Mucosa of gallbladder (tissue), 1 donor: ENCODE results near the gene GCLC. TPM values are rescaled to one million over a fixed set of nuclear protein-coding genes. Genes with fewer than 3 reads are reported as not detected.
"Not testable (repeated sequence)": the region's sequence is repeated elsewhere in the genome, so short reads cannot be mapped to it uniquely, and the experiment has no call there.

ENCODE experiments used
- DNase-seq: peaks from one replicate; pipeline ENCODE4 v3.0.0-alpha.2; 2020; ENCODE audit warnings: low spot score
- total RNA-seq: library from RNA; stranded (reverse); gene quantifications from one replicate; pipeline ENCODE4 v1.2.1, GENCODE V29; 2021
- donor health status: DM: no; HTN: no; CAD: no.

The GCLC gene
- total RNA-seq, 1 donor from 2014 or later: 63.9 TPM

DNA sequence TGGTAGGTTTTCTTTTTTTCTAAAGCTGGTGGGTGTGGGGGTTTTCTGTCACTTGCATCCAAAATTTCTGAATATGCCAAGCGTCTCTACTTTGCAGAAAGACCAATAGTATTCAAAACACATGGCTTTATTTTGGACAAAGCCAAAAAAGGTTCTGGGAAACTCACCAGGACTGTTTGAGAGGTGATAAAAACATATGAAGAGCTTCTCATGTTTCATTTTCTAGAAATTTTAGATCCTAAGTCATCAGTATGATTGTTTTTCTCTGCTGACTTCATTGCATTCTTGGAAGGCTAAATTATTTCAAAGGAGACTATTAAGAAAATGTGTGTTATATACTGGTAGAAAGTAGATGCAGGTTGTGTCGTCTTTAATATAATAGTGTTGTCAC lies 51.3 kb downstream of the GCLC start:
- no peak for DNase-seq

DNA sequence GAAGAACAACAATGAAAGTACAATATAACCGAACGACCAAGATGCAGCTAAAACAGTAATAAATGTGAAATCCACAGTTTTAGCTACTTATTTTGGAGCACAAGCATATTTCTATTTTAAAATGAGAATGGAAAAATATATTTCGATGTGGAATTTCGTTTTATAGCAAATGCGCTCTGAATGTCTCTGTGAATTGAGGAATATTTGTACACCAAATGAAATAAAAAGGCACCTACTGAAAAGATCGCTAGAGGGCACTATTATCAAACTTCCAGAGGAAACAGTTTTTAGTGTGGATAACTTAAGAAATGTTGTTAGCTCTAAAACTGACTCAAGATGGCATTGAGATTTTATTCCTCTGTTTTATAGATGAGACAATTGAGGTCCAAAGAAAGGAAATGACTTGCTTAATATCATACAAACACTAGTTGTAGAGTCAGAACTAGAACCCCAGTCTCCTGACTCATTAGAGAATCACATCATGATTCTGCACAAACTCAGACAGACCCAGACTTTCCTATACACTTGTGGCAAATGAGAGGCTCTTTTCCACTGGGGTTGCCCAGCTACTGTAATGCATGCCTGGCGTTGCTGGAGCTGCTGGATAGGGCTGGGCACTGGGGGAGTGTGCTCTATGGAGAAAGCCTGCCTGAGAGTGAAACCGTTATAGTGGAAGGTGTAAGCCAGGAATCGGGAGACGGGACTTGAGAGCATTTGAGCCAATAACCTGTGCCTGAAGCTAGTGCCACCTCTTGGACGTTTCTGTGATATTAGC lies 51.9 kb downstream of the GCLC start:
- DNase-seq: no peak

DNA sequence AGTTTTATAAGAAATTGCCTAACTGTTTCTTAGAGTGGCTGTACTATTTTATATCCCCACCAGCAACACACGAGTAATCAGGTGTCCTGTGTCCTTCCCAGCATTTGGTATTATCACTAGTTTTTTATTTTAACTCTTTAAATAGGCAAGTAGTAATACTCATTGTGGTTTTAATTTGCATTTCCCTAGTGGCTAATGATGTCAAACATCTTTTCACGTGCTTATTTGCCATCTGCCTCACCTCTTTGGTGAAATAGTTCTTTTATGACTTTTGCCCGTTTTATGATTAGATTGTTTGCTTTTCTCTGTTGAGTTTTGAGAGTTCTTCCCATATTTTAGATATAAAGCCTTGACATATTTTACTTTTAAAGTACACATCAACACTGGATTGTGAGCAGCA lies 57.8 kb downstream of the GCLC start:
- no peak for DNase-seq

DNA sequence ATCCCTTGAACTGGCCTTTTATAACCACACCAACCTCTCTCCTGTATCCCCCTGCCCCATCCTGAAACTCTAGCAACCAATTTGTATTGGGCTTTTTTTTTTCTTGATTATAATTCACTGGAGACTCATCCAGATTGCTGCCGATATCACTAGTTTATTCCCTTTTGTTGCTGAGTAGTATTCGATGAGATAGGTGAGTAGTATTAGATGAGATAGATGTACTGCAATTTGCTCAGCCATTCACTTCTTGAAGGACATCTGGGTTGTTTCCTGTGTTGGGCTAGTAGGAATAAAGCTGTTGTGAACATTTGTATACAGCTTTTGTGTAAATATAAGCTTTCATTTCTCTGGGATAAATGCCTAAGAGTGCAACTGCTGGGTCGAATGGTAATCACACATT lies 58.2 kb downstream of the GCLC start:
- no peak for DNase-seq

DNA sequence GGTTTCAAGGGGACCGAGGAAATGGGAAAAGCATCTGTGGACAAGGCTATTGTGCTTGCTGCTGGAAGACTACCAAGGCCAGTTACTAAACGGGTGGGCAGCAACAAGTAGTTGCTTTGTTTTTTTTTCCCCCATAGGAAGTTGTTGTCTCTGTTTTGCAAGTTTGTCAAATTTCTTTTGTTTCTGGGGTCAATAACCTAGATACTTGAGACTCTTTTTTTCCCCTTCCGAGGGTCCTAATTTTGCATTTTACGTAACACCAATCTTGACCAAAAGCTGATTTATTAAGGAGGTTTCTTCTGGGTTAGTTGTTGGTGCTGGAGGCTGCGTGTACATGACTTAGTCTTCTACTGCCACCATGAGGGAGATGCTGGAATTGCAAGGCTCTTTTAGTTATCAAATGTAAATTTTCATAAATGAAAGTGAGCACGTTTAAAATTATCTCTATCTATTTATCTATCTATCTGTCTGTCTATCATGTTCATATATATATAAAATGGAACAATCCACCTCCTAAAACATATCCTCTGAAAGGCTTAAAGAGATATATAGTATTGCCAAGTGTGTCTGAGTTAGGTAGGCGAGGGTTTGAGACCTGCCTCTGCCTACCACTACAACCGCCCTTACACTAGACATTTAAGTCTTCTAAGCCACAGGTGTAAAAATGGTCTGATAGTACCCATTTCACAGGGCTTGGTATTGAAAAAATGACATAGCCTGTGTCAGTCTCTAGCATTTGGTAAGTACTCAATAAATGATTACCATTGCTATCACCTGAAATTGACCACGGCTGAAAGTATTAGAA lies 60.2 kb downstream of the GCLC start:
- DNase-seq: peak; percentile 82

DNA sequence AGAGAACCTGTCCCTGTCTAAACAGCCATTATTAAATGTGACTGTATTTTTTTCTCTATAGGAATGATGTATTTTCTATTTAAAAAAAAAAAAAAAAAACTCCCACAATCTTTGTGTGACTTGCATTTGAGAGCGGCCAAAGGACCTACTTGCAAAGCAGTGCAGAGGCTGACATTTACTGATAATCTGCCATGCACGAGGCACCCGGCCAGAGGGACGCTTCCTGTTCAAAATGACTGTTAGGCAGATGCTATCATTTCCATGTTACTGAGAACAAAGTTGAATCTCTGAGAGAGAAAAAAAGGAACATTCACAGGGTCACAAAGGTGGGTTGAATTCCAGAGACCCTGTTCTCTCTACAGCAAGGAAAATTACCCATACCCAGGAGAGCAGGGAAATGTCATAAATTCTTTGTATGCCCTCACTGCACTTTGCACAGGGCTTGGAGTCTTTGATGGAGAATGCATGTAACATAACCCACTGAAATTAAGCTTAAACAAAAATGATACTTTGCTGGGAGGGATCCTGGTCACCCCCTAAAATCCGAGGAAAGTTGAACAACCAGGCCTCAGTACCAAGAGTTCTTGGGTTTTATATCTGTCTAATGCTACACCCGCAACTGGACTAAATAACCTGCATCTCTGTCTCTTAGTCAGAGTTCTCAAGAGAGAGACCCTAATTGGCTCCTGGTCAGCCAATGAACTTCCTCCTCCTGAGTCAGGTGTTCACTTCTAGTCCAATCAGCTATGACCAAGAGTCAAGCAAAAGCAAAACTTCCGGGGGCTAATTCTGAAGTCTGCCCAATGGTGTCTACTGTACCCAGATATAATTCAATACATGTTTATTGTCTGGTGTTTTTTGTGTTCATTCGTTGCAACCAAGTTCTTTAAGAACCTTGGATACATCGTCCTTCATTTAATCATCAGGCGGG lies 61.2 kb downstream of the GCLC start:
- peak; percentile 29 for DNase-seq

DNA sequence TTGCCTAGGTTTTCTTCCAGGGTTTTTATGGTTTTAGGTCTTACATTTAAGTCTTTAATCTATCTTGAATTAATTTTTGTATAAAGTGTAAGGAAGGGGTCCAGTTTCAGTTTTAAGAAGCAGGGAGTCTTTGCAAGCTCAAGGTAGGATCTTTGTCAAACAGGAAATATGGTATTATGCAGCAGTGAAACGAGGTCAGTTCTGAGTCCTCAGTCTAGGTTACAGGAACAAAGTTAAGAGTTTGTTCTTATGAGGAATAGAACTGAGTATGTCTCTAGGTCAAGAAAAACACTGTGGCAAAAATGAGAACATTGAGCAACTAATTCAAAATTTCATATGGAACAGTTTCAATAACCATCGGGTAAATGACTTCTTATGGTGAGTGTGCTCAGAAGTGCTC lies 63.6 kb downstream of the GCLC start:
- no peak for DNase-seq

DNA sequence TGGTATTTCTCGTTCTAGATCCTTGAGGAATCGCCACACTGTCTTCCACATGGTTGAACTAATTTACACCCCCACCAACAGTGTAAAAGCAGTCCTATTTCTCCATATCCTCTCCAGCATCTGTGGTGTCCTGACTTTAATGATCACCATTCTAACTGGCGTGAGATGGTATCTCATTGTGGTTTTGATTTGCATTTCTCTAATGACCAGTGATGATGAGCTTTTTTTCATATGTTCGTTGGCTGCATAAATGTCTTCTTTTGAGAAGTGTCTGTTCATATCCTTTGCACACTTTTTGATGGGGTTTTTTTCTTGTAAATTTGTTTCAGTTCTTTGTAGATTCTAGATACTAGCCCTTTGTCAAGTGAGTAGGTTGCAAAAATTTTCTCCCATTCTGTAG lies 64.1 kb downstream of the GCLC start:
- not testable (repeated sequence) for DNase-seq

DNA sequence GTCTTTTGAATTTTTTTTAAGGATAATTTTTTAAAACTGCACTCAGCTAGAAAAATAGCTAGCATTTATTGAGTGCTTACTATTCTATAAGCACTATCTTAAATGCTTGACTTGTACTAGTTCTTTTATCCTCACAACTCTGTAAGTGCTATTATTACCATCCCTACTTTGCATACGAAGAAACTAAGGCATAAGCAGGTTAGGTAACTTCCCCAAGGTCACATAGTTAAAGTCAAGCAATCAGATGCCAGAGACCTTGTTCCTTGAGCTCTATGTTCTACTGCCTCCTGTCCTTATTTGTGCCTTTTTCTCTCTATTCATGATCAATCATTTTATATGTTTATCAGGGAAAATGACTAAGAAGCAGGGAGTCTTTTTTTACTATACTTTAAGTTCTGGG lies 65.0 kb downstream of the GCLC start:
- DNase-seq: no peak

DNA sequence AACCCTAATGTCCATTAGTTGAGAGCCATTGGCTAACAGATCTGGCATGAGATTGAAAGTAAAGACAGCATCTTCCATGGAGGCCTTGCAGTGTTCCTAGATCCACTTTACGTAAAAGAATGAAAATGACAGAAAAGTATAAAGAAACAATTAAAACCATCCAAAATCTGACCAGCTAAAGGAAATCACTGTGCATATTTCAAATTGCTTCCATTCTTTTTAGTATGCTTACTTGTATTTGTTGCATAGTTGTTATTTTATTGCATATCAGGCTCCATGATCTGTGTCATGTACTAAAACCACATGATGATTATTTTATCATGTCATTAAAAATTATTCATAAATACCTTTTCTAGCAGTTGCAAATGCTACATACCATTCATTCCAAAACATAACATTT lies 67.9 kb downstream of the GCLC start:
- DNase-seq: no peak

DNA sequence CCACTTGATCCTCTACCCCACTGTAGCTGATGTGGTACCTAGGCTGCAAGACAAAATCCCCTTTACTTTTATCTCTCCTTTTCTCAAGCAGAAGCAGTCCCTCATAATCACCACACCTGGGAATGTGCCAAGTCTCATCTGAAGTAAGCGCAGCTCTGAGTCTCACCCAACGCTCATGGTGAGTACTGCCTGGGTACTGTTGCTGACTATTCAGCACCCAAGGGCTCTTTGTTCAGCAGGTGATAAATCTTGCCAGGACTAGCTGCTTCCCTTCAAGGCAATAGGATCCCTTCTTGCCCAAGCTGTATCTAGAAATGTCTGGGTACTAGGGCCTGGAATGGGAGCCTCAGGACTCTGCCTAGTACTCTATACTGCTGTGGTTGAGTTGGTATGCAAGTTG lies 70.9 kb downstream of the GCLC start:
- no peak for DNase-seq

DNA sequence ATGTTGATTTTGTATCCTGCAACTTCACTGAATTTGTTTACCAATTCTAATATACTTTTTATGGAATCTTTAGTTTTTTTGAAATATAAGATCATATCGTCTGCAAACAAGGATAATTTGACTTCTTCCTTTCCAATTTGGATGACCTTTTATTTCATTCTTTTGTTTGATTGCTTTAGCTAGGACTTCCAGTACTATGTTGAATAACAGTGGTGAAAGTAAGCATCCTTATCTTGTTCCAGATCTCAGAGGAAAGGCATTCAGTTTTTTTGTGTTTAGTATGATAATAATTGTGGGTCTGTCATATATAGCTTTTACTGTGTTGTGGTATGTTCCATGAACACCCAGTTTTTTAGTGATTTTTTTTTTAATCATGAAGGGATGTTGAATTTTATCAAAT lies 75.7 kb downstream of the GCLC start:
- no peak for DNase-seq

DNA sequence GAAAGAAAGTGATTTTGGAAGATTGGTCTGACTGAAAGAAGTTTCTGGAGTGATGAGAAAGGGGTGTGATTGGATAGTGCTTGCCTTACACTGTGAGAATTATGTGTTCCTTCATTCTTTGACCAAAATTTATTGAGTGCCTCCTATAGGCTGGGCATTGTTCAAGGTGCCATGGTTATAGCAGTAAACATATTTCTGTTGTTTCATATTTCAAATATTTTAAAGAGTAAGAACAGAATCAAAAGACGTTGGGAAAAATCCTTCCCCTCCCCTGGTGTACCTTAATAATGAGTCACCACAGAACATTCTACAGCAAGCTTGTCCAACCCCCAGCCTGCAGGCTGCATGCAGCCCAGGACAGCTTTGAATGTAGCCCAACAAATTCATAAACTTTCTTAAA lies 78.6 kb downstream of the GCLC start:
- DNase-seq: no peak

DNA sequence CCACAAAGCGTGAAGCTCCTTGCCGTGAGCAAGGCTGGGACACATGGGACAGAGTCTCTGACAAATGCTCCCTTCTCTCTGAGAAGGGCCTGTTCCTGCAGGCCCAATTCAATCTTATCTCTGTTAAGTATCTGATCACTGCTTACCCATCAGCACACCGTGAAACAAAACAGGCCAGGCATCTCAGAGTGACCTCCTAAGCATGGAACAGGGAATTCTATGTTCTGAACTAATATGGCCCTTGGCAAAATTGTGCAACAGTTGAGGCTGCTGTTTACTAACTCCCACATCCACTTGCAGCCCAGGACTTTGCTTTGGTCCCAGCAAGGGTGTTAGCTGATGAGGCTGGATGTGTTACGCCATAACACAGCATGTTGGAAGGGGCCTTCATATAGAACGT lies 79.2 kb downstream of the GCLC start:
- no peak for DNase-seq

DNA sequence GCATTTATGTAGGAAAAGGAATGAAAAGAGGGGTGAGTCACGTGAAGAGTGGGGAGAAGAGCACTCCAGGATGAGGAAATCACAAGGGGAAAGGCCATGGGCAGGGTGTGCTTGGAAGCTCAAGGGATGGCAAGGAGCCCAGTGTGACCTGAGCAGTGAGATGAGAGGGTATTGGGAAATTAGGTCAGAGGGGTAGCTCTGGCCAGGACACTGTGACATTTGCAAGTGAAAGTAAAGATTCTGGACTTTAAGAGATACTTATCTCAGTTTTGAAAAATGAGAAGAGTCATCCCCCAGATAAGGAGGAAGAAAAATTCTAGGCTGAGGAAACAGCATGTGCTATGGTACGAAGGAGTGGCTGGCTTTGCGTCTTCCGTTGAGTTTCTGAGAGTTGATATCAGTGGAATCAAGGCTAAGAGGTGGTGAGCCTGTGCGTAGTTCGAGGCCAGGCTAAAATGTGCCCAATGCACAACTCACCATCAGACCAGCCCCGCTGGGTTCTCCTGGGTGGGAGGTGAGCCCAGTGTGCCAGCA lies 79.9 kb downstream of the GCLC start:
- DNase-seq: peak; percentile 28

DNA sequence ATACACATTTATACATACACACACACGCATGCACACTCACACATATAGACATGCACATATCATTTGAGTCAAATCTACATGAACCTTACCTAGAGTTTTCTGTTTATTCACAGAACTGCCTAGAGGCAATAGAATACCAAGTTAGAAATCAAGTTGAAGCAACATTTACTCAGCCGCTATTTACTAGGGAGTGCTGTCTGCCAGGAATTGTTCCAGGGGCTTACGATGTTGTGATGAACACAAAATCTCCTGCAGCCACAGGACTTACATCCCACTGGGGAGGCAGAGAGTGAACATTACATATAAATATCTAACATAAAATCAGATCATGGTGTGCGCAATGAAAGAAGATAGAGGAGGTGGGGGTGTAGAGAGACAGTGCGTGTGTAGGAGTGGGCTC lies 80.4 kb downstream of the GCLC start:
- DNase-seq: no peak

DNA sequence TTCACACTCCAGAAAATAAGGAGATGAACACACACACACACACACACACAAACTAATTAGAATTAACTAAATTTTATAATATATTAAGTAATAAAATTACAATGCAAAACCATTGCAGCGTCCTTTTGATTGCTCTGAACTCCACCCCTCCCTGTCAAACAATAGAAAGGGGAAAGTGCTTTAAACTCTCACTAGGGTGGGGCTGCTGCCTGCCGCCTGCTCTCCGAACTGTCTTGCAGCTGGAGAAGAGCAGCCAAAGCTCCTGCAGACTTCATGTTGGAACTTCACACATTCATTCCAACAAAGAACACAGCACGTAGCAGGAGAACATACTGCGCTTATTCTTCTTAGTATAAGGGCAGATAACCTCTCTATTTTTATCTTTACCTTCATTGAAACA lies 83.2 kb downstream of the GCLC start:
- DNase-seq: no peak

DNA sequence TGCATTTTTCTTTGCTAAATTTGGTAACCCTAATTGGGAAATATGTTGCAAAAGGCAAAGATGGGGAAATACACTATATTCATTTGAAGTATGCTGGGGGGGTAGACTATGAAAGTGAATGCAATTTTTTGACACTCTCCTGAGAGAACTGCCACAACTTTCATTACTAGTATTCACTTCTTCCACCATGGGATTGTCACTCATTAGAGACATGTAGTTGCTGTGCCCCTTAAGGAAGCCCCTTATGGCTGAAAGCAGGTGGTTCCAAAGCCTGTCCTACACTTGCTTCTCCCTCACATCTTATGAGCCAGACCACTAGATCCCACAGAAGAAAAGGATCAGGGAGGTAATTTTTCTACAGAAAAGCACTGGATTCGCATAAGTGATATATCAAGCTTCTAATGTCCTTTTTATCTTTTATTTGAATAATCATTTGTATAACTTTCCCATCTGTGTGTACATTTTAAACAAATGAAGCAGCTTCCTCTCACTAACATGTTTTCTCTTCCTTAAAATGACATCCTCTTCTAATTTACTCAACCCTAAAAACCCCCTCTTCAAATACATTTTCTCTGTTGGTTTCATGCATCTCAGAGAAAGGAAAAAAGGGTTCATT lies 83.8 kb downstream of the GCLC start:
- DNase-seq: no peak

DNA sequence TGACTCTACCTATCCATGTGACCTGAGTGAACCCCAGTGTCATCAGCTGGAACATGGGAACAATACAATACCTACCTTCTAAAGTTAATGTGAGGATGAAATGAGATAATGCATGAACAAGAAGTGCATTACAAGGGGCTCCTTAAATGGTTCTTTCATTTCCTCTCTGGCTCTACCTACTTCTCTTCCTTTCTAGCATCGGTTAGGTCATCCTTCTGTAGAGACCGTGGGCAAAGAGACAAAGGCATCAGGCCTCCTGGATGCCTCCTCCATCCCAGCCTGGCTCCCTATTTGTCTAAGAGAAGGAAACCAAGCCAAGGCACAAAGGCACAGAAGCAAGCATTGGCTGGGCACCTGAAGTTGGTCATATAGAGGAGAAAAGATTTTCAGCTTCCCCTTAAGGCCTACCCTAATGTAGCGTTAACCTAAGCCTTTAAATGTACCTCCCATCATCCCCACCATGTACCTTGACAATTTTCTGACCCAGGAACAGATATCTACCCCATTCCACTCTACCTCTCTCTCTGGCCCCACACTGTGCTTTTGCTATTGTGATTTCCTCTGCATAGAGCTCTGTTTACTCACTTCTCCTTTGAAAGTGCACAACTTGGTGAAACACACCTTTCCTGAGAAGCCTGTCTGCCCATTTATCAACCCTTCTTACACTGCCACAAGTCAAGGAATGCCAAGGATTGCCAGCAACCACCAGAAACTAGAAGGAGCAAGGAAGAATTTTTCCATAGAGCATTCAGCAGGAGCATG lies 86.6 kb downstream of the GCLC start:
- no peak for DNase-seq

DNA sequence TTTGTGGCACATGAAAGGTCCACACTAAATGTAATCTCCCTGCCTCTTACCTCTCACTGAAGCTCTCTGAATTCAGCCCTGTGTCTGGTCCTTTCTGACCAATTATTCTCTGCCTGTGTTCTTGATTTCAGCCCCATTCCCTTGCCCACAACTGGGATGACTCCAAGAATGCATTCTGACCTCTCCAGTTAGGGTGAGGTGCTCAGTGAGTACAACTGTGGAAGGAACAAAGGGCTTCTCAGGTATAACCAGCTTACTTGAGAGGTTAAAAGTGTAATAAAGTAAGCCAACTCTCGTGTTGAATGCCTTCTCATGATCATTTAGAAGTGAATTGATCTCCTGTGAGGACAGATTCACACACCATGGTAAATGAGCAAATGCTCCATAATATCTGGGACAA lies 88.1 kb downstream of the GCLC start:
- no peak for DNase-seq

DNA sequence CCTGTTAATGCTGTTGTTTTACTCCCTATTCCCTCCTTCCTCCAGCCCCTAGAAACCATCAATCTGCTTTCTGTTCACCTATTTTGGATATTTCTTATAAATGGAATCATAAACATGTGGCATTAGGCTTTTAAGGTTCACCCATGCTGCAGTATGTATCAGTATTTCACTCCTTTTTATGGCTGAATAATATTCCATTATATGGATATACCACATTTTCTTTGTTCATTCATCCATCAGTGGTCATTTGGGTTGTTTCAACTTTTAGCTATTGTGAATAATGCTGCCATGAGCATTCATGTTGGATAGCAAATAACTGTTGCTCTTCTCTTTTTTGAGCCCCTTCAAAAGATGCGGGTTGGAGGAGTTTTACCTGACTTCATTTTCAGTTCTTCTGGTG lies 89.2 kb downstream of the GCLC start:
- DNase-seq: no peak
